Fibroblast of skin of back (primary cell): ENCODE results near the gene EPO. TPM values are rescaled to one million over a fixed set of nuclear protein-coding genes. Genes with fewer than 3 reads are reported as not detected.

Experiments used
- DNase-seq: peaks from one replicate; pipeline ENCODE4 v3.0.0-alpha.2; 2013
- polyA plus RNA-seq, 2 experiments: library from polyadenylated mRNA; unstranded; fragments of 120-200 nt; gene quantifications; one replicate each; pipeline ENCODE4 v1.2.1, GENCODE V29; 2013; ENCODE audit not compliant: insufficient read length in 2 of 2

The EPO gene
- polyA plus RNA-seq (2013, experiment 1 of 2; ENCODE audit: insufficient read length): not detected
- polyA plus RNA-seq (2013, experiment 2 of 2; ENCODE audit: insufficient read length): not detected

- no peak for DNase-seq
Observed at GRCh38 chr7:100720279-100720670, at the start of gene EPO. Gene EPO (plus strand): TSS chr7:100720468. CDS start chr7:100720981, 513 bp downstream.

GRCh38 chr7:100671353-100672327 lies 48.6 kb upstream of the EPO start:
- no peak for DNase-seq

- peak; percentile 99 for DNase-seq
Observed at GRCh38 chr7:100673302-100673941, 46.8 kb upstream of the EPO start, which contains the start of gene GNB2. Gene GNB2 (plus strand): TSS chr7:100673740. CDS start chr7:100676266, 2,526 bp downstream.

GRCh38 chr7:100673942-100674410 lies 46.3 kb upstream of the EPO start:
- DNase-seq: no peak

GRCh38 chr7:100674411-100675104 lies 45.7 kb upstream of the EPO start:
- no peak for DNase-seq

- no peak for DNase-seq
Observed at GRCh38 chr7:100675105-100675451, 45.2 kb upstream of the EPO start.

GRCh38 chr7:100675581-100676350 lies 44.5 kb upstream of the EPO start:
- DNase-seq: peak; percentile 67

GRCh38 chr7:100676501-100677306 lies 43.6 kb upstream of the EPO start:
- DNase-seq: no peak

- no peak for DNase-seq
Observed at GRCh38 chr7:100677308-100678267, 42.7 kb upstream of the EPO start.

- no peak for DNase-seq
Observed at GRCh38 chr7:100678291-100678984, 41.8 kb upstream of the EPO start.

- no peak for DNase-seq
Observed at GRCh38 chr7:100679129-100679926, 40.9 kb upstream of the EPO start.

- no peak for DNase-seq
Observed at GRCh38 chr7:100679927-100680575, 40.2 kb upstream of the EPO start.

- no peak for DNase-seq
Observed at GRCh38 chr7:100680576-100681271, 39.5 kb upstream of the EPO start.

- DNase-seq: no peak
Observed at GRCh38 chr7:100681491-100682227, 38.6 kb upstream of the EPO start.

GRCh38 chr7:100682228-100682741 lies 38.0 kb upstream of the EPO start:
- DNase-seq: peak; percentile 30

GRCh38 chr7:100682991-100683658 lies 37.1 kb upstream of the EPO start:
- no peak for DNase-seq
